Loucy (cell line): ENCODE data around the gene MRPS12.

Experiments
- EZH2phosphoT487 ChIP-seq: fragments of 200-600 bp; IDR thresholded peaks from 2 replicates; pipeline ENCODE4 v1.6.1; 2018; ENCODE audit warnings: antibody characterized with exemption, mild to moderate bottlenecking, moderate library complexity, borderline replicate concordance
- TF ChIP-seq, protein P1 (sequence below): fragments of 200-600 bp; sonication (generic); conservative IDR thresholded peaks from 2 replicates; pipeline ENCODE4 v1.5.1; 2014; ENCODE audit warnings: mild to moderate bottlenecking, antibody characterized with exemption, low read length

DNA sequence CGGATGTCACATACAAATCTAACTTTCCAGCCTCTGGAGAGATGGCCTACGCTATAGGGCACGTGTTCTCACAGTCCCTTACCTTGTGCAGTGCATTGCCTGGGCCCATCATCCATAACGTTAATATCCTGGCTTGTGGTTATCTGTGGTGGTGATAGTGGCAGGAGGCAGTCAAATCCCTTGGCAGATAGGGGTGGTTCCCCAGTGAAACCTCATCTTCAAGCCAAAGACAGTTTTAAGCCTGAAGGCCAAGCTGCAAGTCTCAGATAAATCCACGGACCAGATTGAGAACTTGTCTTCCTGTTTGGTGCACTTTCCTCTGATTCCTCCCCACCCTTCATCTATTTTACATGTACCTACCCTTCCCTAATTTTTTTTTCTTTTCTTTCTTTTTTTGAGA lies 49.1 kb downstream of the MRPS12 start:
- TF ChIP-seq, protein P1, sequence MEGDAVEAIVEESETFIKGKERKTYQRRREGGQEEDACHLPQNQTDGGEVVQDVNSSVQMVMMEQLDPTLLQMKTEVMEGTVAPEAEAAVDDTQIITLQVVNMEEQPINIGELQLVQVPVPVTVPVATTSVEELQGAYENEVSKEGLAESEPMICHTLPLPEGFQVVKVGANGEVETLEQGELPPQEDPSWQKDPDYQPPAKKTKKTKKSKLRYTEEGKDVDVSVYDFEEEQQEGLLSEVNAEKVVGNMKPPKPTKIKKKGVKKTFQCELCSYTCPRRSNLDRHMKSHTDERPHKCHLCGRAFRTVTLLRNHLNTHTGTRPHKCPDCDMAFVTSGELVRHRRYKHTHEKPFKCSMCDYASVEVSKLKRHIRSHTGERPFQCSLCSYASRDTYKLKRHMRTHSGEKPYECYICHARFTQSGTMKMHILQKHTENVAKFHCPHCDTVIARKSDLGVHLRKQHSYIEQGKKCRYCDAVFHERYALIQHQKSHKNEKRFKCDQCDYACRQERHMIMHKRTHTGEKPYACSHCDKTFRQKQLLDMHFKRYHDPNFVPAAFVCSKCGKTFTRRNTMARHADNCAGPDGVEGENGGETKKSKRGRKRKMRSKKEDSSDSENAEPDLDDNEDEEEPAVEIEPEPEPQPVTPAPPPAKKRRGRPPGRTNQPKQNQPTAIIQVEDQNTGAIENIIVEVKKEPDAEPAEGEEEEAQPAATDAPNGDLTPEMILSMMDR = no peak
- TF ChIP-seq EZH2phosphoT487 = no peak
